Fibroblast of villous mesenchyme (primary cell): Measurements from ENCODE around the gene HTRA1. TPM values are rescaled to one million over a fixed set of nuclear protein-coding genes. Genes with fewer than 3 reads are reported as not detected.

Experiments
- DNase-seq: peaks from one replicate; pipeline ENCODE4 v3.0.0-alpha.2; 2010; ENCODE audit warnings: low read depth
- H3K4me3 ChIP-seq: 2 replicates; pipeline ENCODE4 v1.5.1; 2011; ENCODE audit warnings: low read depth, mild to moderate bottlenecking, low read length
- CTCF ChIP-seq: IDR thresholded peaks from 2 replicates; pipeline ENCODE4 v1.5.1; 2012; ENCODE audit warnings: low read depth, mild to moderate bottlenecking, low read length; ENCODE audit not compliant: insufficient read depth
- total RNA-seq: library from RNA; depleted of rRNA; stranded (reverse); fragments of >200 nt; gene quantifications from 2 replicates; pipeline ENCODE4 v1.2.3, GENCODE V29; 2012

Gene HTRA1
- total RNA-seq, 1 donor, result 88.9 TPM

GRCh38 chr10:122526892-122527291, 65.5 kb downstream of the HTRA1 start:
- no peak overlapping the region for H3K4me3 ChIP-seq
- TF ChIP-seq CTCF, result no peak
- no peak for DNase-seq

GRCh38 chr10:122530177-122530576, 68.8 kb downstream of the HTRA1 start:
- no peak for TF ChIP-seq CTCF
- H3K4me3 ChIP-seq, result no peak overlapping the region
- DNase-seq, result no peak

- no peak for TF ChIP-seq CTCF
- DNase-seq, result no peak
- H3K4me3 ChIP-seq, result no peak overlapping the region
These were observed 69.9 kb downstream of the HTRA1 start for GRCh38 chr10:122531261-122531660.

- no peak overlapping the region for H3K4me3 ChIP-seq
- TF ChIP-seq CTCF, result no peak
These were observed 70.6 kb downstream of the HTRA1 start for GRCh38 chr10:122531939-122532338.

GRCh38 chr10:122532601-122533296, 71.4 kb downstream of the HTRA1 start:
- no peak overlapping the region for H3K4me3 ChIP-seq
- TF ChIP-seq CTCF, result no peak
- no peak for DNase-seq

More at GRCh38 chr10:122531939-122532338, 70.6 kb downstream of the HTRA1 start:
- no peak for DNase-seq

- TF ChIP-seq CTCF, result no peak
These were observed 76.2 kb downstream of the HTRA1 start for GRCh38 chr10:122537545-122537944.

GRCh38 chr10:122541541-122542002, 80.2 kb downstream of the HTRA1 start:
- H3K4me3 ChIP-seq, result no peak overlapping the region
- TF ChIP-seq CTCF, result no peak
- no peak for DNase-seq

More at GRCh38 chr10:122537545-122537944, 76.2 kb downstream of the HTRA1 start:
- H3K4me3 ChIP-seq, result no peak overlapping the region
- no peak for DNase-seq
